GM19324 (cell line): ENCODE measurements around the gene OR6C65.

Experiments
- ATAC-seq: cut with Tn5 transposase; IDR thresholded peaks from one replicate; pipeline ENCODE4 v1.9.1; 2021; ENCODE audit warnings: mild to moderate bottlenecking, moderate library complexity; ENCODE audit not compliant: unreplicated experiment, low FRiP score

OR6C65 gene

GRCh38 chr12:55445357-55445756 is 45.0 kb downstream of the OR6C65 start:
- ATAC-seq, result no peak

DNA sequence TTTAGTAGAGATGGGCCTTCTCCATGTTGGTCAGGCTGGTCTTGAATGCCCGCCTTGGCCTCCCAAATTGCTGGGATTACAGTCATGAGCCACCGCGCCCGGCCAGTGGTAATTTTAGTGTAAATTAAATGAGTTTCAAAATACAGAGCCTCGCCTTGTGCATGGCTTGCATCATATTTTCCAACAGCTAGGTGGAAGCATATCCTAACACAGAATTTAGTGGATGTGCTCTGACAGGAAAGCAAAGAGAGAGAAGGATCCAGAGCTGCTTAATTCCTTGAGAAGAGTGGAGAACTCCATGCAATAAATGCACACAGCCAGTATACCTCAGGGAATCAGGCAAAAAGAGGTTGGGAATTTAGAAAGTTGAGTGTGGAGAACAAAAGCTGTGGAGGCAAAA is 46.0 kb downstream of the OR6C65 start:
- no peak for ATAC-seq

GRCh38 chr12:55448825-55449224 is 48.5 kb downstream of the OR6C65 start:
- no peak for ATAC-seq
